Prostate gland (tissue), 2 donors: ENCODE measurements around the gene CLDN20.

Source experiments
- CTCF ChIP-seq, 4 experiments: fragments of 200-600 bp in 2 of 4; fragments of 450-650 bp in 2 of 4; sonication (generic) in 2 of 4; IDR thresholded peaks; 1 replicate in 3 of 4; 2 replicates in 1 of 4; pipeline ENCODE4 v1.5.1; 2016 to 2019; ENCODE audit warnings: antibody characterized with exemption in 4 of 4, mild to moderate bottlenecking in 2 of 4, moderate library complexity in 2 of 4
- POLR2A ChIP-seq: fragments of 450-650 bp; IDR thresholded peaks from one replicate; pipeline ENCODE4 v1.6.1; 2016; ENCODE audit warnings: antibody characterized with exemption, mild to moderate bottlenecking
- POLR2AphosphoS5 ChIP-seq: sonication (generic); formaldehyde crosslinking; IDR thresholded peaks from one replicate; pipeline ENCODE4 v1.6.1; 2017; ENCODE audit warnings: antibody characterized with exemption

- TF ChIP-seq CTCF (IDR thresholded peaks at IDR 0.05) (no peak), POLR2AphosphoS5 (no peak), POLR2A (no peak)
Measured at GRCh38 chr6:155256122-155256795, 7.6 kb upstream of the CLDN20 start.
